Measurements from ENCODE around the gene ZNF226. TPM values are rescaled to one million over a fixed set of nuclear protein-coding genes. Genes with fewer than 3 reads are reported as not detected.

ZNF226 gene
- total and polyA plus RNA-seq, 9 of the 15 experiments (the other 6 are each of a cell fraction or from before 2014, with no cell fraction given) = 6.2 to 19.4 (median 9.3) TPM

DNA sequence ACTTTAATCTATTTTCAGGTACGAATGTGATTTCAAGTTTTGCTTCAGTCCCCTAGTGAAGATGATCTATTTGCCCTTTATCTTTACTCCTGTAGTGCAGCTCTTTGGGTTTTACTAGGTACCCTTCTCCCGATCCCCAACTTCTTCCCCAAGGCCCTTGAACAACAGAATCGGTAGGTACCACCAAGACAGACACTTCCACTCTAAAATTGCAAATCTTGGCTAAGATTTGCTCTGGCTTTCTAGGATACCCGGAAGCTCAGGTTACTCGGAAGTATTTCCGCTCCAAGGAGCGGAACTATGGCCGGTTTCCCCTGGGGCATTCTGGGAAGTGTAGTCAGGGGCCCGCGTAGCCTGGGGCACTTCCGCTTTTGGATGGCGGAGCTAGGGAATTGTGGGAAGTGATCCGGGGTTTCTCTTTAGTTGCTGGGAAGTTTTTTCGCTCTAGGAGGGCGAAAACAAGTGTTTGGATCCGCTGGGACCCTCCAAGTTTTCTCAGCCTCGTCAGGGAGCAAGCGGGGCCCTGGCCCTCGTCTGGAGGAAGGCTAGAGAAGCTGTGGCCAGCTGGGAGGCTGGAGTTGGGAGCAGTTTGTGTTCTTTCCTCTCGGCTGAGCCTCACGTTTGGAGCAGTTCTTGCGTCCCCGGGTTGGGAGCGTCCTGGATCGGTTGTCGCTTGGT is 42.4 kb downstream of the ZNF226 start (continued):
- no peak for TF ChIP-seq SRF (CRISPR knock-in tag; IDR thresholded peaks at IDR 0.05)
- TF ChIP-seq, protein P1, sequence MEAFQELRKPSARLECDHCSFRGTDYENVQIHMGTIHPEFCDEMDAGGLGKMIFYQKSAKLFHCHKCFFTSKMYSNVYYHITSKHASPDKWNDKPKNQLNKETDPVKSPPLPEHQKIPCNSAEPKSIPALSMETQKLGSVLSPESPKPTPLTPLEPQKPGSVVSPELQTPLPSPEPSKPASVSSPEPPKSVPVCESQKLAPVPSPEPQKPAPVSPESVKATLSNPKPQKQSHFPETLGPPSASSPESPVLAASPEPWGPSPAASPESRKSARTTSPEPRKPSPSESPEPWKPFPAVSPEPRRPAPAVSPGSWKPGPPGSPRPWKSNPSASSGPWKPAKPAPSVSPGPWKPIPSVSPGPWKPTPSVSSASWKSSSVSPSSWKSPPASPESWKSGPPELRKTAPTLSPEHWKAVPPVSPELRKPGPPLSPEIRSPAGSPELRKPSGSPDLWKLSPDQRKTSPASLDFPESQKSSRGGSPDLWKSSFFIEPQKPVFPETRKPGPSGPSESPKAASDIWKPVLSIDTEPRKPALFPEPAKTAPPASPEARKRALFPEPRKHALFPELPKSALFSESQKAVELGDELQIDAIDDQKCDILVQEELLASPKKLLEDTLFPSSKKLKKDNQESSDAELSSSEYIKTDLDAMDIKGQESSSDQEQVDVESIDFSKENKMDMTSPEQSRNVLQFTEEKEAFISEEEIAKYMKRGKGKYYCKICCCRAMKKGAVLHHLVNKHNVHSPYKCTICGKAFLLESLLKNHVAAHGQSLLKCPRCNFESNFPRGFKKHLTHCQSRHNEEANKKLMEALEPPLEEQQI (IDR thresholded peaks at IDR 0.05) = no peak
- no peak for TF ChIP-seq HNRNPL (IDR thresholded peaks at IDR 0.05; ENCODE audit: low read depth, low read length)
- TF ChIP-seq NFIC (IDR thresholded peaks at IDR 0.05) = peak; percentile 17; the same call in 1 of the 2 replicates
- no peak for TF ChIP-seq ATF1 (CRISPR knock-in tag; IDR thresholded peaks at IDR 0.05)
- TF ChIP-seq ATF1 (tag; IDR thresholded peaks at IDR 0.05) = peak; percentile 75
- no peak for TF ChIP-seq ZNF445 (CRISPR knock-in tag; IDR thresholded peaks at IDR 0.05; ENCODE audit: low read depth)
- peak; percentile 82 for TF ChIP-seq CBX1 (IDR thresholded peaks at IDR 0.05; ENCODE audit: low read depth)
- no peak for TF ChIP-seq SMARCB1 (IDR thresholded peaks at IDR 0.05; ENCODE audit: insufficient read length, low read depth)
- 0 out of 2 replicates have a peak, but pooled peaks have one; percentile 19 for TF ChIP-seq ZNF134 (CRISPR knock-in tag; conservative IDR thresholded peaks at IDR 0.05)
- no peak for TF ChIP-seq MEF2A (IDR thresholded peaks at IDR 0.05; ENCODE audit: control insufficient read depth, low read depth, low read length)
- TF ChIP-seq ZNF57 (CRISPR knock-in tag; IDR thresholded peaks at IDR 0.05) = no peak
- TF ChIP-seq ARNT (IDR thresholded peaks at IDR 0.05) = no peak
- TF ChIP-seq, protein P2, sequence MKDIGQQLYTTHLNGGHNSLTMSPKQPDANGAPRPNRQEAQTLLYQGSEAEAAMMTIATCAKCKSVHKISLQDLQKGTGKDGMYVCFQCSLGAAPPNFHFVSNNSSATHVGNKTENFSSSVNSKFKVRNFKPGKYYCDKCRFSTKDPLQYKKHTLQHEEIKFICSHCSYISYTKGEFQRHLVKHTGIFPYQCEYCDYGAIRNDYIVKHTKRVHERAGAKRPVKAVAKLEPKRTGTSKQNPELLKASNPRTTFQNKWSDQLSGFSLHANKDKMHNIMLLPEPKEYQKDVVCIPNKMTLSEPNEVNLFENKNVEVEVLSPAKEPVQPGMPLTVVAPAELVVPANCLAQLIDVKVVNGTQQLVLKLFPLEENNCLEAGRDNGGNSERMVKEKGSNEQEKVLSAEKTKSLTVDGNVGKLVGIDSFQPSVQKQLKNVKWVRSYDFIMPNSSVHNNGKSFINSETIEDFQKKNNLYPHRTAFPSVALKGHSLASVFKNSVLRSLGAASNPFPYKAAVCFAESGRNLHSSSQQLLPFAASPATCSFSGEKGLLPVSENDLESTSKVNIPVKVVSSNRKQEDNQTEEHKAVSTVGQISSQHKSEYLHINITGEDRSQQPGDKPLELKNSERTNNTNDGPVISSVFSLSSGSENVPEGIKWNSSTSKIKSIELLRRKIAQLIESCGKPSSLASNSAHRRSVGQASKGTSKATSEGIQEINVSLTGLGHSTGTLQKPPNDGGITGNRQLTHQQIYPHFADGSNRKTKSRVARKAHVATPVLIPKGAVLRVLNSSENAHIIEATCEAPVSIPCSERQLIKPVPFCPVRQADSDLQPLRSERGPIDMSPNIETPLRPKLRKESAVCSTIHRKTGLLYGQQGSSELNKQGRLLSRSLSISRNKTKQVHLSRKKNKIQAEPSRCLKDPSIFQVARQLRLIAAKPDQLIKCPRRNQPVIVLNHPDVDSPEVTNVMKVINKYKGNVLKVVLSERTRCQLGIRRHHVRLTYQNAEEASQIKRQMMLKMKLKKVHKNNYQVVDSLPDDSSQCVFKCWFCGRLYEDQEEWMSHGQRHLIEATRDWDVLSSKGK (CRISPR knock-in tag; IDR thresholded peaks at IDR 0.05) = no peak
- peak; percentile 69; the same call in 1 of the 2 replicates for TF ChIP-seq ETV5 (CRISPR knock-in tag; IDR thresholded peaks at IDR 0.05; ENCODE audit: low read depth)
- TF ChIP-seq GTF2F1 (IDR thresholded peaks at IDR 0.05; ENCODE audit: low read depth, low read length) = no peak
- TF ChIP-seq, protein P3, sequence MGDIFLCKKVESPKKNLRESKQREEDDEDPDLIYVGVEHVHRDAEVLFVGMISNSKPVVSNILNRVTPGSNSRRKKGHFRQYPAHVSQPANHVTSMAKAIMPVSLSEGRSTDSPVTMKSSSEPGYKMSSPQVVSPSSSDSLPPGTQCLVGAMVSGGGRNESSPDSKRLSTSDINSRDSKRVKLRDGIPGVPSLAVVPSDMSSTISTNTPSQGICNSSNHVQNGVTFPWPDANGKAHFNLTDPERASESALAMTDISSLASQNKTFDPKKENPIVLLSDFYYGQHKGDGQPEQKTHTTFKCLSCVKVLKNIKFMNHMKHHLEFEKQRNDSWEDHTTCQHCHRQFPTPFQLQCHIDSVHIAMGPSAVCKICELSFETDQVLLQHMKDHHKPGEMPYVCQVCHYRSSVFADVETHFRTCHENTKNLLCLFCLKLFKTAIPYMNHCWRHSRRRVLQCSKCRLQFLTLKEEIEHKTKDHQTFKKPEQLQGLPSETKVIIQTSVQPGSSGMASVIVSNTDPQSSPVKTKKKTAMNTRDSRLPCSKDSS (IDR thresholded peaks at IDR 0.05; ENCODE audit: low read depth, partially characterized antibody) = no peak
- no peak for TF ChIP-seq COPS2 (conservative IDR thresholded peaks at IDR 0.05)
- TF ChIP-seq CCNT2 (IDR thresholded peaks at IDR 0.05; ENCODE audit: borderline replicate concordance, extremely low read depth, insufficient read length, low read depth, low read length) = no peak
- no peak for TF ChIP-seq PPARD (CRISPR knock-in tag; IDR thresholded peaks at IDR 0.05)
- no peak for TF ChIP-seq CBX2 (IDR thresholded peaks at IDR 0.05; ENCODE audit: insufficient read depth, low read length, poor library complexity, severe bottlenecking)
